Measurements from ENCODE around the gene PPP2R2D.

DNA sequence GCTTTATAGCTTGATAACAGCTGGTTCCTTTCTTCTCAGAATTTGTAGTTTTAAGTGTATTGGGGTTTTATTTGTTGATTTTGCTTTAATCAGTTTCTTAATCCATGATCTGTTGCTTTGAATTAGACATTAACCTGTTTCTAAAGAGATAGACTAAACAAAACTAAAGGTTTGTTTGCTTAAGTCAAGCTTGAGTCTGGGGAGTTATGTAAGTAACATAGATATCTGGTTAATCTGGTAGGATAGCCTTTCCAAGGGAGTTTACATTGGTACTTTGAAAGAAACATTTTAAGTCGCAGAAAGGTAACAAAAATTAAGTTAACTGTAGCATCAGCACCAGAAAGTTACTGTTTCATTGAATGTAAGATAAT is 5.4 kb downstream of the PPP2R2D start:
- TF ChIP-seq, protein P1, sequence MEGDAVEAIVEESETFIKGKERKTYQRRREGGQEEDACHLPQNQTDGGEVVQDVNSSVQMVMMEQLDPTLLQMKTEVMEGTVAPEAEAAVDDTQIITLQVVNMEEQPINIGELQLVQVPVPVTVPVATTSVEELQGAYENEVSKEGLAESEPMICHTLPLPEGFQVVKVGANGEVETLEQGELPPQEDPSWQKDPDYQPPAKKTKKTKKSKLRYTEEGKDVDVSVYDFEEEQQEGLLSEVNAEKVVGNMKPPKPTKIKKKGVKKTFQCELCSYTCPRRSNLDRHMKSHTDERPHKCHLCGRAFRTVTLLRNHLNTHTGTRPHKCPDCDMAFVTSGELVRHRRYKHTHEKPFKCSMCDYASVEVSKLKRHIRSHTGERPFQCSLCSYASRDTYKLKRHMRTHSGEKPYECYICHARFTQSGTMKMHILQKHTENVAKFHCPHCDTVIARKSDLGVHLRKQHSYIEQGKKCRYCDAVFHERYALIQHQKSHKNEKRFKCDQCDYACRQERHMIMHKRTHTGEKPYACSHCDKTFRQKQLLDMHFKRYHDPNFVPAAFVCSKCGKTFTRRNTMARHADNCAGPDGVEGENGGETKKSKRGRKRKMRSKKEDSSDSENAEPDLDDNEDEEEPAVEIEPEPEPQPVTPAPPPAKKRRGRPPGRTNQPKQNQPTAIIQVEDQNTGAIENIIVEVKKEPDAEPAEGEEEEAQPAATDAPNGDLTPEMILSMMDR (optimal IDR thresholded peaks at IDR 0.05 in 1 of 3, IDR thresholded peaks at IDR 0.05 in 1 of 3, conservative IDR thresholded peaks at IDR 0.05 in 1 of 3; ENCODE audit: extremely low read depth in 1 of 3, insufficient read depth in 2 of 3, low read length in 3 of 3) = no peak
- no peak for TF ChIP-seq EZH2 (IDR thresholded peaks at IDR 0.05; ENCODE audit: low read length)

Data from keratinocyte (primary cell).